NCI-H774 (cell line): ENCODE measurements around the gene TXNDC5.

Source experiments
- DNase-seq: peaks from one replicate; lab custom pipeline; 2025; lab: John Stamatoyannopoulos, UW

The TXNDC5 gene

DNA sequence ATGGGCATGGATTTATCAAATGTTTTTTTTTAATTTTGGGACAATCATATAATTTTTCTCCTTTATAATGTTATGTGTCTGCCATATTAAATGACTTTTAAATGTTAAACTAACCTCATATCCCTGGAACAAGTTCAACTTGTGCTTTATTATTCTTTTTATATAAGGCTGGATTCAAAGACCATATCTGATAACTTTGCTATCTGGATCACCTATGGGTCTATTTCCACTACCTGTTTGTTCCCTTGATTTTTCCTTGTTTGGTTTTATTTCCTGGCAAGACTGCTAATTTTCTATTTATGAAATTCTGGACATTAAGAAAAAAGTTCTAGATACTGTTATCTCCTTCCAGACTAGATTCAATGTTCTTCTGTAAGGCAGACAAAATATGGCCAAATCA is 58.8 kb downstream of the TXNDC5 start:
- no peak for DNase-seq

- DNase-seq = no peak
These were observed 62.4 kb downstream of the TXNDC5 start for GRCh38 chr6:7848229-7848628.

GRCh38 chr6:7846966-7847818 is 63.4 kb downstream of the TXNDC5 start:
- DNase-seq = no peak

- no peak for DNase-seq
These were observed 68.7 kb downstream of the TXNDC5 start for GRCh38 chr6:7841781-7842468.

DNA sequence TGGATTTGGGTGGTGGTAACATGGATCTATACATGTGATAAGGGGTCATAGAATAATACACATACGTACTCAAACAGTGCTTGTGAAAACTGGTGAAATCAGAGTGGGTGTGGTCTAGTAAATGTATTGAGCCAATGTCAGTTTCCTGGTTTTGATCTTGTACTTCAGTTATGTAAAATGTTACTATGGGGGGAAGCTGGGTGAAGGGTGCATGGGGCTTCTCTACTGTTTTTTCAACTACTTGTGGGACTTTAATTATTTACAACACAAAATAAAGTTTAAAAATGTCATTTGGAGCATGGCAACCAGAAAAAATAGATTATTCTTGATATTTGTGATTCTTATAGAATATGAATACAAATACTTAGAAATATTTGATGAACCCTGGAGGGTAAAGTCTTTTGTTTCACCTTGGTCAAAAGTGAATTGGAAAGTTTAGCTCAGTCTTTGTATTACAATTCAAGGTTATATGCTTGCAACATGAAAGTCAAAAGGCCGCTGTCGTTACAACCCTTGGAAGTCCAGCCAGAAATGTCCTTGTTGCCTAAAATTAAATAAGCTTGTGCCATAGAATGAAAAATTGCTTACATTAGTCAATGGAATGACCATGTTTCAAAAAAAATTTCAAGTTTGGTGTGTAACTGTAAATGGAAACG is 74.1 kb downstream of the TXNDC5 start:
- DNase-seq = no peak

- no peak for DNase-seq
These were observed 76.9 kb downstream of the TXNDC5 start for GRCh38 chr6:7833751-7834070.

GRCh38 chr6:7832904-7833750 is 77.5 kb downstream of the TXNDC5 start:
- DNase-seq = no peak
